ENCODE results near the gene E2F4. TPM values are rescaled to one million over a fixed set of nuclear protein-coding genes. Genes with fewer than 3 reads are reported as not detected.

Gene E2F4
- total and polyA plus RNA-seq, 9 of the 15 experiments (the other 6 are each of a cell fraction or from before 2014, with no cell fraction given), result 9.7 to 139 (median 106) TPM

GRCh38 chr16:67165121-67166078, 26.6 kb upstream of the E2F4 start (continued):
- no peak for TF ChIP-seq HDAC8 (tag; IDR thresholded peaks at IDR 0.05)
- peak; percentile 68; the same call in 1 of the 2 replicates for TF ChIP-seq HNRNPL (IDR thresholded peaks at IDR 0.05; ENCODE audit: low read depth, low read length)
- TF ChIP-seq HES1 (IDR thresholded peaks at IDR 0.05; ENCODE audit: low read depth), result no peak
- no peak for TF ChIP-seq HDAC1 (IDR thresholded peaks at IDR 0.05)
- TF ChIP-seq ZFX (CRISPR knock-in tag; IDR thresholded peaks at IDR 0.05), result peak; percentile 10; the same call in 1 of the 2 replicates
- peak; percentile 49 for TF ChIP-seq PCBP1 (IDR thresholded peaks at IDR 0.05; ENCODE audit: low read depth, low read length, poor library complexity, severe bottlenecking)
- TF ChIP-seq PRPF4 (IDR thresholded peaks at IDR 0.05; ENCODE audit: insufficient read depth, low read depth, low read length, poor library complexity, severe bottlenecking), result peak; percentile 64

GRCh38 chr16:67166110-67166547, 25.8 kb upstream of the E2F4 start:
- Histone ChIP-seq H3K9me1 (ENCODE audit: control insufficient read depth, insufficient read depth, low read length) (no peaks in the 10 kb centered on the region), H3K9ac (ENCODE audit: insufficient read depth in 1 of 2, low read depth in 2 of 2, low read length in 2 of 2) (peak overlapping the region in 1 of 2 experiments; percentile 68; a peak in 2 of 4 replicates), H3K4me2 (ENCODE audit: insufficient read depth, low read length) (no peak overlapping the region), H3K27ac (ENCODE audit: extremely low read depth, low read depth, low read length) (no peak overlapping the region), H3K4me1 (replicated peaks in 1 of 2; ENCODE audit: control insufficient read depth in 2 of 2, insufficient read depth in 2 of 2, low read length in 2 of 2) (peaks cover 24 to 84% of the 10 kb centered on the region in 2 experiments), H3K36me3 (ENCODE audit: control insufficient read depth, insufficient read depth, low read length) (peaks cover 13% of the 10 kb centered on the region; the same call in 2 of the 3 replicates), H3K4me3 (no peak overlapping the region), H3K27me3 (ENCODE audit: control insufficient read depth in 2 of 2, insufficient read depth in 2 of 2, low read length in 2 of 2) (no peaks in the 10 kb centered on the region), H4K20me1 (replicated peaks; ENCODE audit: control insufficient read depth, insufficient read depth, low read length) (no peaks in the 10 kb centered on the region), H3K9me3 (replicated peaks; ENCODE audit: control insufficient read depth, insufficient read depth, low read depth, low read length) (no peaks in the 10 kb centered on the region), H2AFZ (ENCODE audit: low read depth, low read length) (no peak overlapping the region), H3K79me2 (ENCODE audit: control insufficient read depth, insufficient read depth, low read length) (peaks cover 7% of the 10 kb centered on the region)
- DNase-seq (ENCODE audit: extremely low read depth in 1 of 4, low spot score in 3 of 4) (no peak), ATAC-seq (no peak), FAIRE-seq (no peak)
- ChIA-PET CTCF (ENCODE audit: low intra/inter-chr PET ratio) (no interaction called here), POLR2A (interaction anchor here (0.5 to 0.6 kb wide), 2 partner anchors 11 to 314 kb away, joined by 3 read pairs; no protein-coding TSS in a partner anchor)
- TF ChIP-seq NELFE (IDR thresholded peaks at IDR 0.05; ENCODE audit: insufficient read depth, insufficient read length) (no peak), ZBTB7A (IDR thresholded peaks at IDR 0.05; ENCODE audit: borderline replicate concordance, control insufficient read depth, low read depth, low read length) (0 out of 2 replicates have a peak, but pooled peaks have one; percentile 8)
- 76% methylated on average over 16 of the region's 18 CpGs for WGBS (ENCODE audit: insufficient coverage, low coverage, missing lambda C conversion rate)
- in situ Hi-C loops (cut with MboI) (loop anchor here (25.0 kb wide), 1 partner anchor 204 kb away; the partner anchor contains the start of gene CES3), intact Hi-C loops (cut with micrococcal nuclease) (no loop called here)
- BruUV-seq (replicated peaks), result no TSS peak
